ENCODE results near the gene PMS1.

GRCh38 chr2:189751080-189751658 lies 33.1 kb upstream of the PMS1 start:
- TF ChIP-seq, protein P1, sequence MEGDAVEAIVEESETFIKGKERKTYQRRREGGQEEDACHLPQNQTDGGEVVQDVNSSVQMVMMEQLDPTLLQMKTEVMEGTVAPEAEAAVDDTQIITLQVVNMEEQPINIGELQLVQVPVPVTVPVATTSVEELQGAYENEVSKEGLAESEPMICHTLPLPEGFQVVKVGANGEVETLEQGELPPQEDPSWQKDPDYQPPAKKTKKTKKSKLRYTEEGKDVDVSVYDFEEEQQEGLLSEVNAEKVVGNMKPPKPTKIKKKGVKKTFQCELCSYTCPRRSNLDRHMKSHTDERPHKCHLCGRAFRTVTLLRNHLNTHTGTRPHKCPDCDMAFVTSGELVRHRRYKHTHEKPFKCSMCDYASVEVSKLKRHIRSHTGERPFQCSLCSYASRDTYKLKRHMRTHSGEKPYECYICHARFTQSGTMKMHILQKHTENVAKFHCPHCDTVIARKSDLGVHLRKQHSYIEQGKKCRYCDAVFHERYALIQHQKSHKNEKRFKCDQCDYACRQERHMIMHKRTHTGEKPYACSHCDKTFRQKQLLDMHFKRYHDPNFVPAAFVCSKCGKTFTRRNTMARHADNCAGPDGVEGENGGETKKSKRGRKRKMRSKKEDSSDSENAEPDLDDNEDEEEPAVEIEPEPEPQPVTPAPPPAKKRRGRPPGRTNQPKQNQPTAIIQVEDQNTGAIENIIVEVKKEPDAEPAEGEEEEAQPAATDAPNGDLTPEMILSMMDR (IDR thresholded peaks at IDR 0.05): peak; percentile 42 to 57 (median 54)
- TF ChIP-seq POLR2A (IDR thresholded peaks at IDR 0.05) (no peak), POLR2AphosphoS5 (IDR thresholded peaks at IDR 0.05) (no peak), EP300 (IDR thresholded peaks at IDR 0.05) (no peak)

Measured in upper lobe of left lung (tissue), 4 donors.